WTC11 (cell line): ENCODE data around the gene TIMM22. TPM values are rescaled to one million over a fixed set of nuclear protein-coding genes. Genes with fewer than 3 reads are reported as not detected.

Source experiments
- ATAC-seq: fragments of 200-7000 bp; cut with Tn5 transposase; 2 replicates; pipeline ENCODE4 v1.10.0; 2021; ENCODE audit warnings: mild to moderate bottlenecking, moderate library complexity
- CTCF ChIA-PET: fragments of 300-600 bp; sonication (Branson Sonifier 250); formaldehyde crosslinking; loops from one replicate; lab custom pipeline; 2021; ENCODE audit warnings: antibody characterized with exemption; lab: Charles Lee
- POLR2A ChIA-PET: fragments of 350-600 bp; sonication (Branson Sonifier 250); formaldehyde crosslinking; loops from one replicate; lab custom pipeline; 2021; ENCODE audit warnings: antibody characterized with exemption; lab: Charles Lee
- DNase-seq: peaks from one replicate; pipeline ENCODE4 v3.0.0; 2021; ENCODE audit warnings: low spot score
- H3K27ac Mint-ChIP-seq: 2 replicates; pipeline ENCODE4 v1.8.0; 2021; ENCODE audit warnings: mixed read lengths
- H3K27me3 Mint-ChIP-seq: 2 replicates; pipeline ENCODE4 v1.8.0; 2021; ENCODE audit warnings: low read depth, mild to moderate bottlenecking, moderate library complexity, mixed read lengths
- H3K36me3 Mint-ChIP-seq: 2 replicates; pipeline ENCODE4 v1.8.0; 2021; ENCODE audit warnings: mixed read lengths
- H3K4me1 Mint-ChIP-seq: 2 replicates; pipeline ENCODE4 v1.8.0; 2022; ENCODE audit warnings: mixed read lengths
- H3K4me3 Mint-ChIP-seq: 2 replicates; pipeline ENCODE4 v1.8.0; 2021; ENCODE audit warnings: mild to moderate bottlenecking, moderate library complexity, mixed read lengths
- H3K9me3 Mint-ChIP-seq: 2 replicates; pipeline ENCODE4 v1.8.0; 2021; ENCODE audit warnings: mixed read lengths
- ARID4B ChIP-seq: sonication (generic); formaldehyde crosslinking; IDR thresholded peaks from 2 replicates; pipeline ENCODE4 v1.8.0; 2023; ENCODE audit warnings: missing genetic modification reagents, mild to moderate bottlenecking, borderline replicate concordance
- ATF3 ChIP-seq: sonication (generic); formaldehyde crosslinking; conservative IDR thresholded peaks from 2 replicates; pipeline ENCODE4 v1.8.1; 2022; ENCODE audit warnings: mild to moderate bottlenecking, missing genetic modification reagents
- ESRRA ChIP-seq: sonication (generic); formaldehyde crosslinking; IDR thresholded peaks from 2 replicates; pipeline ENCODE4 v1.8.1; 2022; ENCODE audit warnings: mild to moderate bottlenecking, missing genetic modification reagents, borderline replicate concordance
- JAZF1 ChIP-seq: fragments of 250-450 bp; sonication (Bioruptor Pico); IDR thresholded peaks from 2 replicates; pipeline ENCODE4 v1.9.0; 2021; ENCODE audit warnings: moderate library complexity, mild to moderate bottlenecking, inconsistent platforms
- KAT7 ChIP-seq: sonication (generic); formaldehyde crosslinking; IDR thresholded peaks from 2 replicates; pipeline ENCODE4 v1.8.1; 2023; ENCODE audit warnings: missing genetic modification reagents, mild to moderate bottlenecking, borderline replicate concordance
- NR2C2 ChIP-seq: sonication (generic); formaldehyde crosslinking; IDR thresholded peaks from 2 replicates; pipeline ENCODE4 v1.8.0; 2022; ENCODE audit warnings: mild to moderate bottlenecking, missing genetic modification reagents
- SMAD3 ChIP-seq: sonication (generic); formaldehyde crosslinking; IDR thresholded peaks from 2 replicates; pipeline ENCODE4 v1.8.0; 2022; ENCODE audit warnings: missing genetic modification reagents, mild to moderate bottlenecking, borderline replicate concordance
- SMAD4 ChIP-seq: sonication (generic); formaldehyde crosslinking; IDR thresholded peaks from 2 replicates; pipeline ENCODE4 v1.8.0; 2022; ENCODE audit warnings: mild to moderate bottlenecking, missing genetic modification reagents
- SP1 ChIP-seq: sonication (generic); formaldehyde crosslinking; conservative IDR thresholded peaks from 2 replicates; pipeline ENCODE4 v1.8.1; 2022; ENCODE audit warnings: missing genetic modification reagents
- USF1 ChIP-seq: sonication (generic); formaldehyde crosslinking; IDR thresholded peaks from 2 replicates; pipeline ENCODE4 v1.8.0; 2022; ENCODE audit warnings: mild to moderate bottlenecking, missing genetic modification reagents
- ZNF138 ChIP-seq: sonication (generic); formaldehyde crosslinking; conservative IDR thresholded peaks from 2 replicates; pipeline ENCODE4 v1.8.1; 2022; ENCODE audit warnings: mild to moderate bottlenecking, moderate library complexity, missing genetic modification reagents
- ZNF232 ChIP-seq: sonication (generic); formaldehyde crosslinking; IDR thresholded peaks from 2 replicates; pipeline ENCODE4 v1.8.0; 2022; ENCODE audit warnings: mild to moderate bottlenecking, missing genetic modification reagents
- ZNF317 ChIP-seq: sonication (generic); formaldehyde crosslinking; IDR thresholded peaks from 2 replicates; pipeline ENCODE4 v1.8.1; 2023; ENCODE audit warnings: low read depth, mild to moderate bottlenecking, moderate library complexity, missing genetic modification reagents, borderline replicate concordance
- ZNF423 ChIP-seq: fragments of 250-450 bp; sonication (Bioruptor Pico); IDR thresholded peaks from 2 replicates; pipeline ENCODE4 v2.1.2; 2022; ENCODE audit warnings: mild to moderate bottlenecking, moderate library complexity
- total RNA-seq: library from RNA; stranded (reverse); gene quantifications from 3 replicates; pipeline ENCODE4 v1.2.3, GENCODE V29; 2021
- TF ChIP-seq, protein P1 (sequence below): sonication (generic); formaldehyde crosslinking; IDR thresholded peaks from 2 replicates; pipeline ENCODE4 v1.8.1; 2023; ENCODE audit warnings: mild to moderate bottlenecking, missing genetic modification reagents
- TF ChIP-seq, protein P2 (sequence below): sonication (generic); formaldehyde crosslinking; IDR thresholded peaks from 2 replicates; pipeline ENCODE4 v1.8.0; 2022; ENCODE audit warnings: mild to moderate bottlenecking, missing genetic modification reagents
- TF ChIP-seq, protein P3 (sequence below): fragments of 250-450 bp; sonication (Bioruptor Pico); IDR thresholded peaks from 2 replicates; pipeline ENCODE4 v1.9.0; 2021; ENCODE audit warnings: moderate library complexity, mild to moderate bottlenecking, inconsistent platforms, borderline replicate concordance
- TF ChIP-seq, protein P4 (sequence below): sonication (generic); formaldehyde crosslinking; IDR thresholded peaks from 2 replicates; pipeline ENCODE4 v1.8.1; 2023; ENCODE audit warnings: mild to moderate bottlenecking, missing genetic modification reagents, borderline replicate concordance
- TF ChIP-seq, protein P5 (sequence below): sonication (generic); formaldehyde crosslinking; IDR thresholded peaks from 2 replicates; pipeline ENCODE4 v1.8.1; 2022; ENCODE audit warnings: mild to moderate bottlenecking, moderate library complexity, missing genetic modification reagents

TIMM22 gene
- total RNA-seq, 1 experiment from 2014 or later = 18.0 TPM

- no peaks in the 10 kb centered on the region for H3K9me3 Mint-ChIP-seq
- no peak for ATAC-seq
- H3K36me3 Mint-ChIP-seq = no peaks in the 10 kb centered on the region
- no peaks in the 10 kb centered on the region for H3K4me1 Mint-ChIP-seq
- no peak for DNase-seq
- ChIA-PET POLR2A (interaction anchor here (0.7 kb wide), 1 partner anchor 828 kb away, joined by 4 read pairs; no protein-coding TSS in a partner anchor), CTCF (interaction anchor here (1.9 kb wide), 1 partner anchor 30 kb away, joined by 10 read pairs; no protein-coding TSS in a partner anchor)
- peaks cover 6% of the 10 kb centered on the region for H3K27me3 Mint-ChIP-seq
- H3K27ac Mint-ChIP-seq = no peak overlapping the region
- H3K4me3 Mint-ChIP-seq = no peak overlapping the region
- TF ChIP-seq, protein P1, sequence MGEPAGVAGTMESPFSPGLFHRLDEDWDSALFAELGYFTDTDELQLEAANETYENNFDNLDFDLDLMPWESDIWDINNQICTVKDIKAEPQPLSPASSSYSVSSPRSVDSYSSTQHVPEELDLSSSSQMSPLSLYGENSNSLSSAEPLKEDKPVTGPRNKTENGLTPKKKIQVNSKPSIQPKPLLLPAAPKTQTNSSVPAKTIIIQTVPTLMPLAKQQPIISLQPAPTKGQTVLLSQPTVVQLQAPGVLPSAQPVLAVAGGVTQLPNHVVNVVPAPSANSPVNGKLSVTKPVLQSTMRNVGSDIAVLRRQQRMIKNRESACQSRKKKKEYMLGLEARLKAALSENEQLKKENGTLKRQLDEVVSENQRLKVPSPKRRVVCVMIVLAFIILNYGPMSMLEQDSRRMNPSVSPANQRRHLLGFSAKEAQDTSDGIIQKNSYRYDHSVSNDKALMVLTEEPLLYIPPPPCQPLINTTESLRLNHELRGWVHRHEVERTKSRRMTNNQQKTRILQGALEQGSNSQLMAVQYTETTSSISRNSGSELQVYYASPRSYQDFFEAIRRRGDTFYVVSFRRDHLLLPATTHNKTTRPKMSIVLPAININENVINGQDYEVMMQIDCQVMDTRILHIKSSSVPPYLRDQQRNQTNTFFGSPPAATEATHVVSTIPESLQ (CRISPR knock-in tag) = no peak
- TF ChIP-seq ZNF138 (CRISPR knock-in tag) (no peak), JAZF1 (CRISPR knock-in tag) (no peak), NR2C2 (CRISPR knock-in tag) (no peak), ZNF423 (CRISPR knock-in tag) (no peak), SMAD3 (CRISPR knock-in tag) (no peak), KAT7 (no peak), USF1 (CRISPR knock-in tag) (no peak), ZNF232 (CRISPR knock-in tag) (no peak), SP1 (CRISPR knock-in tag) (no peak), SMAD4 (CRISPR knock-in tag) (no peak)
- TF ChIP-seq, protein P2, sequence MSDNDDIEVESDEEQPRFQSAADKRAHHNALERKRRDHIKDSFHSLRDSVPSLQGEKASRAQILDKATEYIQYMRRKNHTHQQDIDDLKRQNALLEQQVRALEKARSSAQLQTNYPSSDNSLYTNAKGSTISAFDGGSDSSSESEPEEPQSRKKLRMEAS = no peak
- TF ChIP-seq, protein P3, sequence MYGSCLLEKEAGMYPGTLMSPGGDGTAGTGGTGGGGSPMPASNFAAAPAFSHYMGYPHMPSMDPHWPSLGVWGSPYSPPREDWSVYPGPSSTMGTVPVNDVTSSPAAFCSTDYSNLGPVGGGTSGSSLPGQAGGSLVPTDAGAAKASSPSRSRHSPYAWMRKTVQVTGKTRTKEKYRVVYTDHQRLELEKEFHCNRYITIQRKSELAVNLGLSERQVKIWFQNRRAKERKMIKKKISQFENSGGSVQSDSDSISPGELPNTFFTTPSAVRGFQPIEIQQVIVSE = no peak
- TF ChIP-seq, protein P4, sequence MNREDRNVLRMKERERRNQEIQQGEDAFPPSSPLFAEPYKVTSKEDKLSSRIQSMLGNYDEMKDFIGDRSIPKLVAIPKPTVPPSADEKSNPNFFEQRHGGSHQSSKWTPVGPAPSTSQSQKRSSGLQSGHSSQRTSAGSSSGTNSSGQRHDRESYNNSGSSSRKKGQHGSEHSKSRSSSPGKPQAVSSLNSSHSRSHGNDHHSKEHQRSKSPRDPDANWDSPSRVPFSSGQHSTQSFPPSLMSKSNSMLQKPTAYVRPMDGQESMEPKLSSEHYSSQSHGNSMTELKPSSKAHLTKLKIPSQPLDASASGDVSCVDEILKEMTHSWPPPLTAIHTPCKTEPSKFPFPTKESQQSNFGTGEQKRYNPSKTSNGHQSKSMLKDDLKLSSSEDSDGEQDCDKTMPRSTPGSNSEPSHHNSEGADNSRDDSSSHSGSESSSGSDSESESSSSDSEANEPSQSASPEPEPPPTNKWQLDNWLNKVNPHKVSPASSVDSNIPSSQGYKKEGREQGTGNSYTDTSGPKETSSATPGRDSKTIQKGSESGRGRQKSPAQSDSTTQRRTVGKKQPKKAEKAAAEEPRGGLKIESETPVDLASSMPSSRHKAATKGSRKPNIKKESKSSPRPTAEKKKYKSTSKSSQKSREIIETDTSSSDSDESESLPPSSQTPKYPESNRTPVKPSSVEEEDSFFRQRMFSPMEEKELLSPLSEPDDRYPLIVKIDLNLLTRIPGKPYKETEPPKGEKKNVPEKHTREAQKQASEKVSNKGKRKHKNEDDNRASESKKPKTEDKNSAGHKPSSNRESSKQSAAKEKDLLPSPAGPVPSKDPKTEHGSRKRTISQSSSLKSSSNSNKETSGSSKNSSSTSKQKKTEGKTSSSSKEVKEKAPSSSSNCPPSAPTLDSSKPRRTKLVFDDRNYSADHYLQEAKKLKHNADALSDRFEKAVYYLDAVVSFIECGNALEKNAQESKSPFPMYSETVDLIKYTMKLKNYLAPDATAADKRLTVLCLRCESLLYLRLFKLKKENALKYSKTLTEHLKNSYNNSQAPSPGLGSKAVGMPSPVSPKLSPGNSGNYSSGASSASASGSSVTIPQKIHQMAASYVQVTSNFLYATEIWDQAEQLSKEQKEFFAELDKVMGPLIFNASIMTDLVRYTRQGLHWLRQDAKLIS = no peak
- TF ChIP-seq, all 79 proteins: peak for 0
Measured at GRCh38 chr17:1026599-1026975, 29.7 kb downstream of the TIMM22 start.

- DNase-seq = no peak
- POLR2A ChIA-PET = interaction anchor here (0.7 kb wide), 1 partner anchor 829 kb away, joined by 4 read pairs; no protein-coding TSS in a partner anchor
- Mint-ChIP-seq H3K9me3 (no peaks in the 10 kb centered on the region), H3K4me1 (no peaks in the 10 kb centered on the region; the same call in 1 of the 2 replicates), H3K27me3 (peaks cover 6% of the 10 kb centered on the region), H3K27ac (no peak overlapping the region), H3K4me3 (no peak overlapping the region), H3K36me3 (no peaks in the 10 kb centered on the region)
- no peak for ATAC-seq
- CTCF ChIA-PET = interaction anchor here (1.9 kb wide), 1 partner anchor 29 kb away, joined by 10 read pairs; no protein-coding TSS in a partner anchor
- TF ChIP-seq ESRRA (CRISPR knock-in tag) (no peak), ATF3 (CRISPR knock-in tag) (no peak), ARID4B (CRISPR knock-in tag) (no peak), ZNF317 (CRISPR knock-in tag) (no peak)
- TF ChIP-seq, protein P1 (CRISPR knock-in tag) = no peak
- TF ChIP-seq, protein P5, sequence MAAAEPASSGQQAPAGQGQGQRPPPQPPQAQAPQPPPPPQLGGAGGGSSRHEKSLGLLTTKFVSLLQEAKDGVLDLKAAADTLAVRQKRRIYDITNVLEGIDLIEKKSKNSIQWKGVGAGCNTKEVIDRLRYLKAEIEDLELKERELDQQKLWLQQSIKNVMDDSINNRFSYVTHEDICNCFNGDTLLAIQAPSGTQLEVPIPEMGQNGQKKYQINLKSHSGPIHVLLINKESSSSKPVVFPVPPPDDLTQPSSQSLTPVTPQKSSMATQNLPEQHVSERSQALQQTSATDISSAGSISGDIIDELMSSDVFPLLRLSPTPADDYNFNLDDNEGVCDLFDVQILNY = no peak
Measured at GRCh38 chr17:1027044-1027443, 30.1 kb downstream of the TIMM22 start.
